Right renal pelvis (tissue), 4 donors: ENCODE measurements around the gene MYO1D. TPM values are rescaled to one million over a fixed set of nuclear protein-coding genes. Genes with fewer than 3 reads are reported as not detected.
A peak's percentile ranks its signal among the peaks of the same experiment; 100 is the strongest.
"Not testable (repeated sequence)": the region's sequence is repeated elsewhere in the genome, so short reads cannot be mapped to it uniquely, and the experiment has no call there.

Experiments
- DNase-seq, 4 donors: peaks; one replicate each; pipeline ENCODE4 v3.0.0-alpha.2; 2013; ENCODE audit warnings: low read depth in 4 of 4, low spot score in 3 of 4, missing footprints in 1 of 4
- polyA plus RNA-seq, 4 donors: library from polyadenylated mRNA; unstranded; fragments of 120-200 nt; gene quantifications; one replicate each; pipeline ENCODE4 v1.2.1, GENCODE V29; 2013; ENCODE audit not compliant: insufficient read length in 4 of 4

The MYO1D gene
- polyA plus RNA-seq, 4 donors = 28.6 to 33.3 (median 29.4) TPM

DNA sequence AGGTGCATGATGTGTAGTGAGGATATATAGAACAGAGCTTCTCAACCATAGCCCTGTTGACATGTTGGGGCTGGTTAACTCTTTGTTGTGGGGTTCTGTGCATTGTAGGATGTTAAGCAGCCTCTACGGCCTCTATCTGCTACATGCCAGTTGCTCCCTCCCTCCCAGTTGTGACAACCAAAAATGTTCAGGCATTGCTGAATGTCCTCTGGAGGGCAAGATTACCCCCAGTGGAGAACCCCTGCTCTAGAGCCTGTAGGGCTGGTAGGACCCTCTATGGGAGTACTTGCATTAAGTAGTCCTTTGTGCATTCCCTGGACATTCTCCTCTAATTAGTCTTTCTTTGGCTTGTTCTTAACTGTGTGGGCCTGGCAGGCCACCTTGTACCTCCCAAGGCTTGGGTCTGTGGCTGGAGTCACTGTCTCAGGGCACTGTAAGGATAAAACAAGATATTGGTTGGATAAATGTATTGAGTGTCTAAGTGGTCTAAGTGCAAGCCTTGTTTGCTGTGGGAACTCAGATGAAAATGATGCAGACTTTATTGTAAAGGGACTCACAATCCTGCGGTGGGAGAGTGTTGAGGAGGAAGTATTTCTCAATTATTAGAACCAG, 19.8 kb upstream of the MYO1D start:
- DNase-seq = no peak

GRCh38 chr17:32894245-32894644, 17.3 kb upstream of the MYO1D start:
- no peak for DNase-seq

- not testable (repeated sequence) for DNase-seq
Measured at GRCh38 chr17:32887410-32887809, 10.5 kb upstream of the MYO1D start.

DNA sequence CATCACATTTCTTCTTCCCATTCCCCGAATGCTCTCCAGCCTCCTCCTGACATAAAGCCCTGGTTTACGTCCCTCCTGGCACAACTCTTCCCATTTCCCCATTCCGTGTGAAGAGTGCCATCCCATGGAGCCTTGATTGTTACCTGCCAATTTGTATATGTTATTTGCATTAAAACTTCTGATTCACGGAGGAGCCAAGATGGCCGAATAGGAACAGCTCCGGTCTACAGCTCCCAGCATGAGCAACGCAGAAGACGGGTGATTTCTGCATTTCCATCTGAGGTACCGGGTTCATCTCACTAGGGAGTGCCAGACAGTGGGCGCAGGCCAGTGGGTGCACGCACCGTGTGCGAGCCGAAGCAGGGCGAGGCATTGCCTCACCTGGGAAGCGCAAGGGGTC, 10.0 kb upstream of the MYO1D start:
- not testable (repeated sequence) for DNase-seq

DNA sequence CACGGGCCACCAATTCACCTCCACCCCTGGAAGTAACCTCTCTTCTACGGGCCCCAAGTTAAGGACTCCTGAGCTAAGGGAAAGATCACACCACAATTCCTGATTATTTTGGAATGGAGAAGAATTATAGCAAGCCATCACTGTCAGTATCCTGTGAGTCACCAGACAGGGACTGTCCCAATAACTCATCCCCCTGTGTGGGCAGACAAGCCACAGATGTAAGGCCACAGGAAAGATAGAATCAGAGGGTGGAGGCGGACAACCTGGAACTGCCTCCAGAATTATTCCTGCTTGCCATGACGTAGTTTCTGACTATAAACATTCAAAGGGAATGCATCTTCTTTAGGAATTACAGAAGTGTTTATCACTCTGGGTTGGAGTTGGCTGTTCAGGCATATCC, 5.8 kb upstream of the MYO1D start:
- no peak for DNase-seq

DNA sequence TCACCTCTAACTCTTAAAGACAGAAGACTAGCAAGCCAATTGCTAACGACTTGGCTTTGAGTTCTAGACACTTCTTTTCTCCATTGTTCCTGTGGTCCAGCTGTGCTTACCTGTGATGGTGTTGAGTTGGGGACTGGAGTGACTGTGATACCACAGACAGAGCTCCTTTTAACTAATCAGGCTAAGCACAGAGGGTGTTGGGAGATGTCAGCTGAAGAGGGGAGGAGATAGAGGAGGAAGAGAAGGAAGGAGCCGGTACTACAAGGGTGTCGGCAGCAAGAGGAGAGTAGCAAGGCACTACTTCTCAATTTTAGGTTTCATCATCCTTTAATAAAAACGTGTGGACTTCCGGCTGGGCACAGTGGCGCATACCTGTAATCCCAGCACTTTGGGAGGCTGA, 5.1 kb upstream of the MYO1D start:
- no peak for DNase-seq

DNA sequence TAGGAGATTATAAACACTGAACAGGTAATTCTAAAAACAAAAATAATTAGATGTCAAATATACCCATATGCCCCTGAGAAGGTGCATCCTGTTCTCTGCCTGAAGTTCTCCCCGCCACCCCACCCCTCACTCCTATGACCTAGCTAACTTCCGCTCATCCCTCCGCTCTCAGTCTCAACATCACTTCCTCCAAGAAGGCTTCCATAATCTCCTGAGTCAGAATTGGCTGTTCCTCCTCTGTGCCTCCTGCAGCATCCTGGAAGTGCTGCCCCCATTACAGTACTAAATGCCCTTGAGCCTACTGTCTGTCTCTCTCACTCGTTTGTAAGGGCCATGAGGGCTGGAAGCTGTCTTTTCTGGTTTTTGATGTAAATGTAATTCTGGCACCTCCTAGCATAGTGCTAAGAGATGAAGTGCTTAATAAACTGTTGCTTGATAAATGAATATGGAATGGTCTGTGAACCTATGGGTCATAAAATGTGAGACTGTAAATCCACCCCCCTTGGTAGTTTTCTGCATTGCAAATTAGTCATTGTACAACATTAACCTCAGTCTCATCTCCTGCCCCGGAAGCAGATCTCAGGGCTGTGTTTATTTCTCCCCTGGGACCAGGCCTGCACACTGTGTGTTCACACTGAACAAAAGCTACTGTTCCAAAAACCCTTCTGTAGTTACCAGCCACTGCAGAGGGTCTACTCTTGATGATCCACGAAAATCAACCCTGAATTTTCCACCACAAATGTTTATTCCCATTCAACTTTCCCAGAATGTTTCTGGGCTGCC, 3.9 kb upstream of the MYO1D start:
- DNase-seq = no peak

DNA sequence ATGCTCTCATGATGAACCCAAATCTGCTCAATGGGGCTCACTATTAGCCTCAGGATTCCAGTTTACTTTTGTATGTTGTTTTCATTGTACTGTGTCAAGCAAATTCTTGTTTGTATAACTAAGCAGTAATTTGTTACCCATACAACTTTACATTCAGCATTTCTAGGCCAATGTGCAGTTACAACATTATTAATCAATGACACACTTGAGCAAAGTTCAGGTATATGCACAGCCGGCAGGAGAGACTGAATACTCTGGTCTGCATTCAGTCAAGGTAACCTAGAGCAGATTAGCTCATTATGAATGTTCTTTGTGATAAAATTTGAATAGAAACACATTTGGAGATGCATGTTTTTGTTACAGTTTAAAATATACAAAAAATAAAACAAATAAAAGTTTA, 2.2 kb upstream of the MYO1D start:
- no peak for DNase-seq

GRCh38 chr17:32878211-32878610, 1.3 kb upstream of the MYO1D start:
- DNase-seq = no peak

GRCh38 chr17:32877164-32877764, 340 bp upstream of the MYO1D start:
- peak; percentile 81 to 83 (median 82) for DNase-seq

GRCh38 chr17:32875923-32876416, 954 bp downstream of the MYO1D start:
- DNase-seq = peak in 2 of 4 donors; percentile 12 to 32

- DNase-seq = no peak
Measured at GRCh38 chr17:32875230-32875917, 1.6 kb downstream of the MYO1D start.

DNA sequence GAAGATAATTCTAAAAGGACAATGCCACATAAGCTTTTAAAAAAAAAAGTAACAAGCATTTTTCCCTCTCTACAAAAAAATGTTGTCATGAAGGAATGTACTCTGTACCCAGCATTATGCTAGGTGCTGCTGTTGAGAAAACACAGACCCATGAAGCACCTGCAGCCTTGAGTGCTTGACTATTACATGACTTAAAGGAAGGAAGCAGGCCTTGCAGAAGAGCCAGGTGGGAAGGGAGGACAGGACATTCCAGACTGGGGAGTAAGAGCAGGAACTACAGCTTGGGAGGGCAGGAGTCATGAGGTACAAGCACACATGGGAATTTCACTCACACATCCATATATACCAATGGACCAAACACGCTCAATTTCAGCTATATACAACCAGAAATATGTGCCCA, 3.8 kb downstream of the MYO1D start:
- DNase-seq = no peak

- no peak for DNase-seq
Measured at GRCh38 chr17:32871746-32872145, 5.2 kb downstream of the MYO1D start.

DNA sequence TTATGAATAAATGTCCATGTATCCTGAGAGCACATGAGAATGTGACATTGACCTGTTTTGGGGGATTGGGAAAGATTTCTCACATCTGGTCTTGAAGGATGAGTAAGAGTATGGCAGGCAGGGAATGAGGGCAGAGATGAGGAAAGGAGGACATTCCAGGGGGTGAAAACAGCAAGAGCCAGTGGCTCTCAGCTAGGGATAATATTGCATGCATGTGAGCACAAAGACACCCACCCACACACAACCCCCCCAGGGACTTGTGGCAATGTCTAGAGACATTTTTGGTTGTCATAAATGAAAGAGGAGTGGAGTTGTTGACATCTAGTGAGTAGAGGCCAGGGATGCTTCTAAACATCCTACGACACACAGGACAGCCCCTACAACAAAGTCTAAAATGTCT, 6.0 kb downstream of the MYO1D start:
- DNase-seq = no peak

DNA sequence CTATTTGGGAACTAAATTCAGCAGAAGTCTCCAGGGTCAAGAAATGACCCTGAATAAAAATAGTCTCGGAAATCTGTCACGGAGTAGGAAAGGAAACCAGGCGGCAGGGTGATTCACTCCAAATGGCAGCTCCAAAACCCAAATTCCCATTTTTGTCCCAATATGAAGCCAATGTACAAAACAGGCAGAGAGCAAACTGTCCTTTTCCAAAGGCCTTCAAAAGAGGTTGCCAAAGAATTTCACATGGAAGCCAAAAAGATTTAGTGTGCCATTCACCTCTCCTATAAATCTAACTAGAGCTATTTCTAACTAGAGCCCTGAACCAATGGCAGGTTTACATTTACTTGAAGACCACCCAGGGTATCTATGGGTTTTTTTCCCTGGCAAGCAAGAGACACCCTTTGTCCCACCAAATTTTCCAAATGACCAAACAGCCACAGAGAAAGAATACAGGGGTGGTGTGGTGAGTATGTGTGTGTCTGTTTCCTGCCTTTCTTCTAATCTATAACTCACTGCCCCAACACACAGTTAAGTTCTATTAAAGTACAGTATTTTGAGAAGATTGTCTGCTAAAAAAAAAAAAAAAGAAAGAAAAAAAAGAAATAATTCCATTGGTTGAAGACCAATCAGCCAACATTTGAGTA, 6.8 kb downstream of the MYO1D start:
- peak in 1 of 4 donors; percentile 33 for DNase-seq

DNA sequence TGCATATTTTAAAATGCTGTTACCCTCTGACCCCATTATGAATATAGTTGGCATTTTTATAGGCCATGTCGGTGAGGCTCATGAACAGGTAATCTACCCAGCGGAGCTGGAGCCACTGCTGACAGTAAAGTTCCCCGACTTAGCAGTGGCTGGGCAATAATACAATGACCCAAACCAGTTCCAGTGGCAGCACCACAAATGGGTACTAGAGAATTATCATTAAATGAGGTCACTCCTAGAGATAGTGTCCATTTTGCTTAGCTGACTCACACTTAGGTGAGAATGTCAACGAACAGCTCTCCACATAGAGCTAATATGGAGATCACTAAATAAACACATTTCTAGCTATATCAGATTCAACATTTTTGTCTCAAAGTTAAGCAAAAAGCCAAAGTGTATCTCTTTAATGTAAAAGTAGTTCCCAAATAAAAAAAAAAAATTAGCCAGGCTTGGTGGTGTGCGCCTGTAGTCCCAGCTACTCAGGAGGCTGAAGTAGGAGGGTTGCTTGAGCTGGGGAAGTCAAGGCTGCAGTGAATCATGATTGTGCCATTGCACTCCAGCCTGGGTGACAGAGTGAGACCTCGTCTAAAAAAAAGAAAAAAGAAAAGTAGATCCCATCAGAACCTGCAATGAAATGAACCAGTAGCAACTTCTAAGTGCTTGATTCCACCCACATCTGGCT, 7.4 kb downstream of the MYO1D start:
- no peak for DNase-seq

GRCh38 chr17:32865141-32865540, 11.8 kb downstream of the MYO1D start:
- DNase-seq = no peak

DNA sequence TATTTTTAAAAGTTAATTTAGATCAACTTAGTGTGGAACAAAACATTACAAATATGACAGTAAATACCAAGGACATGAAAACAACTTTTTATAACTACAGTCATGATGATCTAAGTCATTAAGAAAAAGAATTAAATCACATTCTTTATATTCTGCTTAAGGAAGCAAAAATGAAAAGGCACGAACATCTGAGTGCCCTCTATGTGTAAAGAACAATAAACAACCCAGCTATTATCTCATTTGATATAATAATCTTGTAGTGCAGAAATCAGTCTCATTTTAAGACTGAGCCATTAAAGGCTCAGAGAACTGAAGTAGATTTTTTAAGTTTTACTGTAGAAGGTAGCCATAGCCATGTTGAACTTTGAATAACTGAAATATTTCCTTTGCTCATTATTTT, 13.4 kb downstream of the MYO1D start:
- DNase-seq = no peak

GRCh38 chr17:32862940-32863339, 14.0 kb downstream of the MYO1D start:
- DNase-seq = no peak
